SK-N-DZ (cell line): ENCODE measurements around the gene TNFAIP3.

Experiments
- DNase-seq: peaks from one replicate; pipeline ENCODE4 v3.0.0-alpha.2; 2015; ENCODE audit warnings: low spot score

Gene TNFAIP3

DNA sequence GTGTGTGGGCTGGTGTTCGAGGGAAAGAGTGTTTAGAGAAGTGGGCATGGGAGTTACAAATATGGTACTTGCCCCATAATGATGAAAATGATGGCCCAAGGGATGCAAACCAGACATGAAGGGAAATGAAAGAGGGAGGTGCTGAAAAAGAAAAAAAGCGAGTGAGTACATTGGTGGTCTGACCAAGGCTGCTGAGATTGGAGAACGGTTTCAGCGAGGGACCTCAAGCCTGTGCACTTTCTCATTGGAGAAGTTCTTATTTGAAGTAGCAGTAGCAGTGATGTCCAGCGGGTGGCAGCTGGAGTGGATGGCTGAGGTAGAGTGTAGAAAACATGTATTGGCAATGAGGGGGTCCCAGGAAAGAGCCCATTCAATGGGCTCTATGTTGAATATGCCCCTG, 54.8 kb downstream of the TNFAIP3 start:
- no peak for DNase-seq

DNA sequence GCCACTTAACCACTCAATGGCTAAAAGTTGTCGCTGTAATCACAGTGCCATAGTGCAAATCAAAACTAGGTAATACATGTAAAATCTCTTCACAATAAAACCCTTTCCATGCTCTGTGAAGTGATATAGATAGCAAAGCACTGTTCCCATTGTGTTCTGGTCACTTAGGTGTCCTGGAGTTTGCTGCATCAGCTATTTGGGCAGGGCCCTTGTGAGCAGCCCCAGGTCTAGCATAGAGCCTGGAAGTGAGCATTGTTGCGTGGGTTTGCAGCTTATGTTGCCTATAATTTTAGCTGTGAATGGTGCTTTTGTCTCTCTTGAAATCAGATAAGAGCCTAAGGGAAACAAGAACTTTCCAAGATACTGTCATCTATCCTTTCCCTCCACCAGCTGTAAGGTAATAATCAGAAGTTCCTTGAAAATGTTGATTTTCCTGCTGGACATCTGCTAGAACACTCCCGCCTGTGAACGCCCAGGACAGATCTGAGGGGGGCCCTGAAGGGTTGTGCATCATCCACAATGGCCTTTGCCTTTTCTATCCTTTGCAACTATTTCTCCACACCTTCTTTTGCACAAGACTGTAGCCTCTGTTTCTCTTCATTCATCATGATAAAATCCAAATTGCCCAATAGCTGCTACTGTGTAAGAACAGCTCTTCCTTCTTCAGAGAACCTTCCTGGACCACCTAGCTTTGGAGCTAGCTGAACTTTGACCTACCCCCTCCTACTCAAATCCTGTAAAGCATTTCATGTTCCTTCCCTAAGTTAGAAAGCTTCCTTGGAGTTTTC, 57.0 kb downstream of the TNFAIP3 start:
- no peak for DNase-seq

- DNase-seq, result no peak
These were observed 58.2 kb downstream of the TNFAIP3 start for GRCh38 chr6:137925141-137925698.

- DNase-seq, result no peak
These were observed 59.2 kb downstream of the TNFAIP3 start for GRCh38 chr6:137926207-137926731.

GRCh38 chr6:137926985-137927384, 59.9 kb downstream of the TNFAIP3 start:
- DNase-seq, result no peak

DNA sequence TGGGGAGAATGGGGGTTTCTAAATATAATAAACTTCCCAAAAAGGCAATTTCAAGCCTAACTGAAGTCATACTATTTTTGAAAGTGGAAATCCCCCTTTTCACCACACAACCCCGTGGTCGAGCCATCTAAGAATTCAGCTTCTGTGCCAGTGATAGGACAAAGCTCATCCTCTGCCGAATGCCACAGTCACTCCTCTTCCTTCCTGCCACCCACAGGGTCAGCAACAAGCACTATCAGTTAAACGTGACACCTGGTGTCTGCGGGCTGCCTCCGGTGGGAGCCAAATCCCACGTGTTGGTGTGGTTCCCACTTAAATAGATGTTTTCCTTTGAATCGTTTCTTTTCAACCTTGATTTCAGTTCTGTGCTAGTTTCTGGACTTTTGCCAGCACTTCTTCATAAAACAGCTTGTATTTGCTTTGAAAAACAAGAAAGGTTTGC, 60.7 kb downstream of the TNFAIP3 start:
- no peak for DNase-seq

DNA sequence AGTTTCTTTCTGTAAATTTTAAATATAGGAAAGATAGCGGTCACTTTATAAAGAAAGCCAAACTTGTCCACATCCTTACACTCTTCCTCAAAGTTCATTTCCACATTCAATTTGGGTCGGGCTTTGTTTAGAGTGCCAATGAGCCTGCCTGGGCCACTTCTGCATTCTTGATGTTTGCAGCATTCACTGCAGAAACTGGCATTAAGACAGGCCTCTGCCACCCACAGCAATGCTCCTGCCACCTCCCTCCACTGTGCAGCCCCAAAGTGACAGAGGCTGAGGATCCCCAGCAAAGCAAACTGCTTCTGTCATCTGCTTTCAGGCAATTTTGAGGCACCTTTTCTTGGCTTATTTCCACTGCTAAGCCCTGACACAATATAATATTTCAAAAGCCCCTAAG, 61.2 kb downstream of the TNFAIP3 start:
- no peak for DNase-seq

GRCh38 chr6:137931849-137932465, 64.9 kb downstream of the TNFAIP3 start:
- DNase-seq, result no peak
